OCI-LY3 (cell line): ENCODE data around the gene PKM.

Source experiments
- H2AFZ ChIP-seq: fragments of 200-600, 300-600 bp; shearing (Covaris generic); 2 replicates; pipeline ENCODE4 v1.6.0; 2014; ENCODE audit warnings: antibody characterized with exemption, low read depth, low read length
- H3K27ac ChIP-seq: fragments of 200-600, 300-600 bp; sonication (generic); 2 replicates; pipeline ENCODE4 v1.5.1; 2014; ENCODE audit warnings: mild to moderate bottlenecking, low read length, moderate library complexity, mixed read lengths
- H3K27me3 ChIP-seq: fragments of 200-600, 300-600 bp; sonication (generic); 2 replicates; pipeline ENCODE4 v1.6.1; 2014; ENCODE audit warnings: low read depth, low read length, mixed read lengths
- H3K36me3 ChIP-seq: fragments of 200-600, 300-600 bp; sonication (generic); replicated peaks from 2 replicates; pipeline ENCODE3; 2014; ENCODE audit warnings: low read depth, low read length, mixed read lengths
- H3K4me1 ChIP-seq: fragments of 300-600, 200-600 bp; sonication (generic); 2 replicates; pipeline ENCODE4 v1.6.1; 2014; ENCODE audit warnings: low read length, mixed read lengths
- H3K4me2 ChIP-seq: fragments of 200-600, 300-600 bp; sonication (generic); 2 replicates; pipeline ENCODE4 v1.6.1; 2014; ENCODE audit warnings: low read length, mixed read lengths
- H3K4me3 ChIP-seq: fragments of 300-600, 200-600 bp; sonication (generic); 2 replicates; pipeline ENCODE4 v1.5.1; 2014; ENCODE audit warnings: antibody characterized with exemption, mild to moderate bottlenecking, low read length, moderate library complexity
- H3K79me2 ChIP-seq: fragments of 300-600, 200-600 bp; shearing (Covaris generic); 2 replicates; pipeline ENCODE4 v1.6.1; 2014; ENCODE audit warnings: mild to moderate bottlenecking, low read length, mixed read lengths
- H3K9ac ChIP-seq: fragments of 300-600, 200-600 bp; shearing (Covaris generic); 2 replicates; pipeline ENCODE4 v1.6.0; 2014; ENCODE audit warnings: mild to moderate bottlenecking, low read length, moderate library complexity
- H3K9me3 ChIP-seq: fragments of 200-600, 300-600 bp; shearing (Covaris generic); 2 replicates; pipeline ENCODE4 v1.6.1; 2014; ENCODE audit warnings: low read length, mixed read lengths; ENCODE audit not compliant: insufficient read depth
- H4K20me1 ChIP-seq: fragments of 200-600, 300-600 bp; sonication (generic); 2 replicates; pipeline ENCODE4 v1.6.1; 2016; ENCODE audit warnings: low read length, mixed read lengths; ENCODE audit not compliant: insufficient read depth
- CTCF ChIP-seq: fragments of 200-600, 300-600 bp; sonication (generic); IDR thresholded peaks from 2 replicates; pipeline ENCODE4 v1.5.1; 2014; ENCODE audit warnings: antibody characterized with exemption, low read length, low read depth
- EZH2phosphoT487 ChIP-seq: fragments of 200-600 bp; shearing (Covaris generic); IDR thresholded peaks from 2 replicates; pipeline ENCODE4 v1.6.1; 2018; ENCODE audit warnings: antibody characterized with exemption, mixed run types, low read depth

Gene PKM

DNA sequence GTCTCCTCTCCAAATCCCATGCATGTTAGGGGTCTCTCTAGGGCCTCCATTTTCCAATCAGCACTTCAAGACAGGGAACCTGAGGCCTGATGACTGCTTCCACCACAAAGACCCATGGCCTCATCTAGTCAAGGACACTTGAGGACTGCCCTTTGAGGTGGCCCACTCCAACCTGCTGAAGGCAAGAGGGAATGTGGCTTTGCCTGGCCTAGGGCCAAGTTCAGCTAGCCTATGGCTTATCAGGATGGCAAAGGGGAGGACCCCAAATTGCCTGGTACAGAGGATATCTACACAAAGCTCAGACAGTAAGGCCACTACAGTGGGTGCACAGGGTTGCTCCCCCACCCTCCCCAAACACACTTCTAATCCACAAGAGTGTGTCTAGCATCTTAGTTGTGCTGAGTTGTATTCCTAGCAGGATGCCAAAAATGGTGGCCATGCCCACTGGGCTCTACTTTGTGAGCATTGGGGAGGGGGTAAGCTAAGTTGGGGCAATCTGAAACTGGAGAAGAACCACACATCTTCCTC, 23.4 kb downstream of the PKM start:
- H3K9me3 ChIP-seq, result no peaks in the 10 kb centered on the region
- H4K20me1 ChIP-seq, result peaks cover 98% of the 10 kb centered on the region
- H3K4me2 ChIP-seq, result no peak overlapping the region
- H3K27me3 ChIP-seq, result no peaks in the 10 kb centered on the region
- no peak overlapping the region for H3K27ac ChIP-seq
- H3K4me1 ChIP-seq, result no peaks in the 10 kb centered on the region
- peaks cover 87% of the 10 kb centered on the region for H3K79me2 ChIP-seq
- H2AFZ ChIP-seq, result no peak overlapping the region
- no peak overlapping the region for H3K9ac ChIP-seq
- TF ChIP-seq EZH2phosphoT487 (no peak), CTCF (no peak)
- H3K36me3 ChIP-seq, result peaks cover 95% of the 10 kb centered on the region
- no peak overlapping the region for H3K4me3 ChIP-seq

DNA sequence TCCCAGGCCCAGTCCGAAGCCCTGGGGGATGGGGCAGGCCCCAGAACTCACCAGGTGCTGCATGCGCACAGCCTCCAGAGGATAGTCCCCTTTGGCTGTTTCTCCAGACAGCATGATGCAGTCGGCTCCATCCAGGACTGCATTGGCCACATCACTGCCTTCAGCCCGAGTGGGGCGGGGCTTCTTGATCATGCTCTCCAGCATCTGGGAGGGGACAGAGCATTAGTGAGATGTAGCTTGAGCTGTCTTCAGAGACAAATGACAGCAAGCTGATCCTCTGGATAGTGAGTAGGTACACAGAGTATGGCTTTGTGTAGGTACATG, 24.4 kb downstream of the PKM start:
- H3K79me2 ChIP-seq, result peaks cover 78% of the 10 kb centered on the region
- no peak overlapping the region for H3K27ac ChIP-seq
- H2AFZ ChIP-seq, result no peak overlapping the region
- H3K9ac ChIP-seq, result no peak overlapping the region
- H3K9me3 ChIP-seq, result no peaks in the 10 kb centered on the region
- H3K4me3 ChIP-seq, result no peak overlapping the region
- TF ChIP-seq CTCF (no peak), EZH2phosphoT487 (no peak)
- H3K27me3 ChIP-seq, result no peaks in the 10 kb centered on the region
- H4K20me1 ChIP-seq, result peaks cover 98% of the 10 kb centered on the region
- no peaks in the 10 kb centered on the region for H3K4me1 ChIP-seq
- H3K4me2 ChIP-seq, result no peak overlapping the region
- H3K36me3 ChIP-seq, result peaks cover 97% of the 10 kb centered on the region

- H3K4me1 ChIP-seq, result no peaks in the 10 kb centered on the region
- H4K20me1 ChIP-seq, result peaks cover 98% of the 10 kb centered on the region
- H2AFZ ChIP-seq, result no peak overlapping the region
- H3K79me2 ChIP-seq, result peaks cover 72% of the 10 kb centered on the region
- no peaks in the 10 kb centered on the region for H3K27me3 ChIP-seq
- no peak overlapping the region for H3K4me3 ChIP-seq
- no peak overlapping the region for H3K4me2 ChIP-seq
- no peak overlapping the region for H3K9ac ChIP-seq
- no peak overlapping the region for H3K27ac ChIP-seq
- TF ChIP-seq EZH2phosphoT487 (no peak), CTCF (no peak)
- H3K9me3 ChIP-seq, result no peaks in the 10 kb centered on the region
- peaks cover 97% of the 10 kb centered on the region for H3K36me3 ChIP-seq
These were observed 24.9 kb downstream of the PKM start for GRCh38 chr15:72205896-72206676.

GRCh38 chr15:72205273-72205672, 25.7 kb downstream of the PKM start:
- H4K20me1 ChIP-seq, result peaks cover 98% of the 10 kb centered on the region
- H3K27ac ChIP-seq, result no peak overlapping the region
- no peak overlapping the region for H2AFZ ChIP-seq
- H3K4me2 ChIP-seq, result no peak overlapping the region
- no peaks in the 10 kb centered on the region for H3K27me3 ChIP-seq
- peaks cover 64% of the 10 kb centered on the region for H3K79me2 ChIP-seq
- H3K9me3 ChIP-seq, result no peaks in the 10 kb centered on the region
- H3K36me3 ChIP-seq, result peaks cover 97% of the 10 kb centered on the region
- no peak overlapping the region for H3K4me3 ChIP-seq
- no peak overlapping the region for H3K9ac ChIP-seq
- H3K4me1 ChIP-seq, result no peaks in the 10 kb centered on the region
- TF ChIP-seq CTCF (no peak), EZH2phosphoT487 (no peak)
